K562 (cell line): ENCODE measurements around the gene FGF12.

ENCODE experiments used
- CHD2 ChIP-seq: IDR thresholded peaks from 2 replicates; pipeline ENCODE4 v1.6.1; 2011; ENCODE audit warnings: low read depth, low read length
- GABPB1 ChIP-seq: sonication (generic); formaldehyde crosslinking; IDR thresholded peaks from 2 replicates; pipeline ENCODE4 v1.8.0; 2022; ENCODE audit warnings: mild to moderate bottlenecking, missing genetic modification reagents
- NR2C1 ChIP-seq, 2 experiments: fragments of 450-650 bp; IDR thresholded peaks; 2 replicates each; pipeline ENCODE4 v1.6.1; 2017; ENCODE audit warnings: mild to moderate bottlenecking in 2 of 2, antibody characterized with exemption in 1 of 2, inconsistent platforms in 1 of 2, missing compliant biosample characterization in 1 of 2, missing genetic modification characterization in 1 of 2
- POLR2A ChIP-seq: fragments of 450-650 bp; conservative IDR thresholded peaks from 2 replicates; pipeline ENCODE4 v1.6.1; 2016
- SMC3 ChIP-seq: conservative IDR thresholded peaks from 2 replicates; pipeline ENCODE4 v1.6.1; 2011; ENCODE audit warnings: low read depth, low read length, improper control_type of control experiment; ENCODE audit not compliant: insufficient read depth
- SOX6 ChIP-seq: fragments of 450-650 bp; IDR thresholded peaks from 2 replicates; pipeline ENCODE4 v1.6.1; 2014; ENCODE audit warnings: mild to moderate bottlenecking
- TEAD4 ChIP-seq, 2 experiments: sonication (generic) in 1 of 2; formaldehyde crosslinking in 1 of 2; IDR thresholded peaks; 2 replicates each; pipeline versions ENCODE4 v1.6.1 to v1.8.0; 2012 to 2022; ENCODE audit warnings: borderline replicate concordance in 1 of 2, inconsistent platforms in 1 of 2, low read length in 1 of 2, mild to moderate bottlenecking in 1 of 2, missing genetic modification reagents in 1 of 2
- YY1 ChIP-seq, 3 experiments: IDR thresholded peaks; 2 replicates each; pipeline ENCODE4 v1.6.1; 2011; ENCODE audit warnings: low read length in 2 of 3, mild to moderate bottlenecking in 2 of 3, moderate library complexity in 2 of 3, borderline replicate concordance in 1 of 3, control low read depth in 1 of 3, low read depth in 1 of 3; ENCODE audit not compliant: insufficient read depth in 3 of 3, insufficient replicate concordance in 2 of 3, control insufficient read depth in 1 of 3, insufficient read length in 1 of 3; ENCODE audit errors: extremely low read depth in 1 of 3
- ZBTB34 ChIP-seq: fragments of 250-450 bp; sonication (Bioruptor Pico); IDR thresholded peaks from 2 replicates; pipeline ENCODE4 v1.8.0; 2021; ENCODE audit warnings: mild to moderate bottlenecking, moderate library complexity
- ZNF23 ChIP-seq: fragments of 250-450 bp; sonication (Bioruptor Pico); IDR thresholded peaks from 2 replicates; pipeline ENCODE4 v1.4.0; 2020; ENCODE audit warnings: mild to moderate bottlenecking
- ZNF253 ChIP-seq: fragments of 250-450 bp; sonication (Bioruptor Pico); conservative IDR thresholded peaks from 2 replicates; pipeline ENCODE4 v1.6.1; 2021; ENCODE audit warnings: mild to moderate bottlenecking

GRCh38 chr3:192751148-192751547 lies 23.8 kb upstream of the FGF12 start:
- TF ChIP-seq GABPB1 (CRISPR knock-in tag) (no peak), NR2C1 (IDR thresholded peaks at IDR 0.05) (no peak), NR2C1 (tag; IDR thresholded peaks at IDR 0.05) (no peak), SMC3 (no peak), ZNF23 (CRISPR knock-in tag) (no peak), ZBTB34 (CRISPR knock-in tag) (no peak), YY1 (IDR thresholded peaks at IDR 0.05; ENCODE audit: borderline replicate concordance in 1 of 3, control insufficient read depth in 1 of 3, extremely low read depth in 1 of 3, insufficient read depth in 3 of 3, insufficient read length in 1 of 3, insufficient replicate concordance in 2 of 3, low read depth in 1 of 3, low read length in 2 of 3) (no peak), TEAD4 (IDR thresholded peaks at IDR 0.05; ENCODE audit: low read length) (no peak), TEAD4 (CRISPR knock-in tag; IDR thresholded peaks at IDR 0.05; ENCODE audit: borderline replicate concordance) (no peak), CHD2 (no peak), POLR2A (no peak), SOX6 (no peak), ZNF253 (CRISPR knock-in tag) (no peak)
